HG02763 (cell line): ENCODE data around the gene SNX14.
A peak's percentile ranks its signal among the peaks of the same experiment; 100 is the strongest.
"Not testable (repeated sequence)": the region's sequence is repeated elsewhere in the genome, so short reads cannot be mapped to it uniquely, and the experiment has no call there.

ENCODE experiments used
- ATAC-seq: cut with Tn5 transposase; IDR thresholded peaks from one replicate; pipeline ENCODE4 v1.9.1; 2021; ENCODE audit warnings: mild to moderate bottlenecking, moderate library complexity; ENCODE audit not compliant: unreplicated experiment

SNX14 gene, protein sequence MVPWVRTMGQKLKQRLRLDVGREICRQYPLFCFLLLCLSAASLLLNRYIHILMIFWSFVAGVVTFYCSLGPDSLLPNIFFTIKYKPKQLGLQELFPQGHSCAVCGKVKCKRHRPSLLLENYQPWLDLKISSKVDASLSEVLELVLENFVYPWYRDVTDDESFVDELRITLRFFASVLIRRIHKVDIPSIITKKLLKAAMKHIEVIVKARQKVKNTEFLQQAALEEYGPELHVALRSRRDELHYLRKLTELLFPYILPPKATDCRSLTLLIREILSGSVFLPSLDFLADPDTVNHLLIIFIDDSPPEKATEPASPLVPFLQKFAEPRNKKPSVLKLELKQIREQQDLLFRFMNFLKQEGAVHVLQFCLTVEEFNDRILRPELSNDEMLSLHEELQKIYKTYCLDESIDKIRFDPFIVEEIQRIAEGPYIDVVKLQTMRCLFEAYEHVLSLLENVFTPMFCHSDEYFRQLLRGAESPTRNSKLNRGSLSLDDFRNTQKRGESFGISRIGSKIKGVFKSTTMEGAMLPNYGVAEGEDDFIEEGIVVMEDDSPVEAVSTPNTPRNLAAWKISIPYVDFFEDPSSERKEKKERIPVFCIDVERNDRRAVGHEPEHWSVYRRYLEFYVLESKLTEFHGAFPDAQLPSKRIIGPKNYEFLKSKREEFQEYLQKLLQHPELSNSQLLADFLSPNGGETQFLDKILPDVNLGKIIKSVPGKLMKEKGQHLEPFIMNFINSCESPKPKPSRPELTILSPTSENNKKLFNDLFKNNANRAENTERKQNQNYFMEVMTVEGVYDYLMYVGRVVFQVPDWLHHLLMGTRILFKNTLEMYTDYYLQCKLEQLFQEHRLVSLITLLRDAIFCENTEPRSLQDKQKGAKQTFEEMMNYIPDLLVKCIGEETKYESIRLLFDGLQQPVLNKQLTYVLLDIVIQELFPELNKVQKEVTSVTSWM

GRCh38 chr6:85593438-85594196, at the start of gene SNX14:
Gene SNX14, minus strand, starts transcription at chr6:85593858. Its CDS starts 140 bp downstream, at chr6:85593718.
- ATAC-seq: peak; percentile 91

GRCh38 chr6:85642774-85643536, 49.3 kb upstream of the SNX14 start, which contains the start of gene SYNCRIP:
Gene SYNCRIP, minus strand, starts transcription at chr6:85642886. Its CDS starts 1,447 bp downstream, at chr6:85641439.
- peak; percentile 74 for ATAC-seq

GRCh38 chr6:85641897-85642773, 48.5 kb upstream of the SNX14 start:
- ATAC-seq: no peak

DNA sequence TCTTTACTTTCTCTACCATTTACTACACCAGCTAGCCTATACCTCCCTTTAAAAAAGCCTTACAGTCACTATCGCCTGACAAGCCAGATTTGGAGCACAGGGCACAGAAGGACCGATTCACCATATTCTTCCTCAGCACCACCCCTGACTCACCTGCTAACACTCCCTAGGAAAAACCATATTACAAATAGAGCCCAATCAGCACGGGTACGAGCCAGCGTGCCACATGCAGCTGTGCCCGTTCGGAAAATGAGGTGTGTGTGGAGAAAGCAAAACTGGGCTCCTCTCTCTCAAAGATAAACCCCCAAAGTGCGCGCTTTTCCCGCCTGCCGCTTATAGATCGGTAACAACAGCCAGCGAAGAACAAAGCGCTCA, 47.9 kb upstream of the SNX14 start:
- ATAC-seq: no peak

DNA sequence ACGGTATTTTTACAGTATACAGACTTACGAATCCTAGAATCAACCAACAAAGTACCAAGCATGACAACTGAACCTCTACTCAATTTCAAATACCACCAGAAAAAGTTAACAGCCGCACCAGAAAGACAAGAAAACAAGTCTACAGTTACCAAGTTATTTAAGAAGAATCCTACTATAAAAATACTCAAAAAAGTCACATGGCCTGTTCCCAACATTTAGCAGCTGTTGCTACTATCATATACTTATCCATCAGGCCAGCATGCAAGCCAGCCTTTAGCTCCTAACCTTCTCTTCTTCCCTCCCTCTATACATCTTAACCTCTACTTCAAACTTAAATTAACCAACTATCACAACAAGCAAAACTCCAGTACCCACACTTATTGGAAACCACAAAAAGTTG, 47.2 kb upstream of the SNX14 start:
- no peak for ATAC-seq

- ATAC-seq: no peak
Observed at GRCh38 chr6:85637579-85637978, 43.9 kb upstream of the SNX14 start.

GRCh38 chr6:85632164-85632942, 38.7 kb upstream of the SNX14 start:
- ATAC-seq: no peak

DNA sequence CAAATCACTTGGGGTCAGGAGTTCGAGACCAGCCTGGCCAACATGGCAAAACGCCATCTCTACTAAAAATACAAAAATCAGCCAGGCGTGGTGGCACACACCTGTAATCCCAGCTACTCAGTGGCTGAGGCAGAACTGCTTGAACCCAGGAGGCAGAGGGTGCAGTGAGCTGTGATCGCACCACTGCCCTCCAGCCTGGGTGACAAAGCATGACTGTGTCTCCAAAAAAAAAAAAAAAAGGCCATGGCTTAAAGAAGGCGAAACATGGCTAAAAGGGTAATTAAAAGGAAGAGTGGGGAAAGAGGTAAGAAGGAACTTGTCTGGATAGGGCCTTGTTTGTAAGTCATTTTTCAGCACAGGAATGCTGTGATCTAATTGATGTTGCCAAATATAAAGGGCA, 37.5 kb upstream of the SNX14 start:
- ATAC-seq: not testable (repeated sequence)

- ATAC-seq: no peak
Observed at GRCh38 chr6:85628353-85628752, 34.7 kb upstream of the SNX14 start.

GRCh38 chr6:85620308-85620707, 26.6 kb upstream of the SNX14 start:
- no peak for ATAC-seq

GRCh38 chr6:85614780-85615179, 21.1 kb upstream of the SNX14 start:
- ATAC-seq: no peak

DNA sequence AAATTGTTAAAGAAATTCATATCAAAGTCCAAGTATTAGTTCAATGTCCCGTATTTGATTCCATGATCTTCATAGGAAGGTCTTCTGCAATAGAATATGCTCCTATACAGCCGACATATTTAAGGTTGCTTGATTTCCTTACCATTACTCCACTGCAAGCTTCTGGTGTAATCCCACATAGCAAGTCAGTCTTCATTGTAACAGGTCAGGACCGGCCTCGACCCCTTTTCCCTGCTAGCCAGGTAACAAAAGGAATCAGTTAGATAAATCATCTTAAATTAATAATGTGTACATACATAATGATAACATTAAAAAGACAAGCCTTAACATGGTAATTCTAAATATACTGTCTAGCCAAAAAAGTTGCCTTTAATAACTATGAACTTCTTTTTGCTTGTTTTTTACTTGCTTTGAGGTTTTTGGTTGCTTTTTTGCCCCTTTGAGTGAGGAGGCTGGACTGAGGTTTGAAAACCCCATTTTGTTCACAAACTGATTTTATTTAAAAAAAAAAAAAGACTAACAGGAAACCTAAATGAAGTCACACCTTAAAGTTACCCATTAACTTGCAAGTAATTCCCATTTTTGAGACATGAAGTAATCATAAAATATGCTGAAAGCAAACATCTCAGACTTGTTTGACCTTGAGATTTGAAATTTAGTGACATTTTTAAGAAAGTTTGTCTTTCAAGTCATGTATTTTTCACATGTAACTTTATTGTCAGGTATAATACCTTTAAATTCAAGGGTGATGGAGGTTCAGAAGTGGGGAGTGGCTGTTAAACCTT, 19.2 kb upstream of the SNX14 start:
- no peak for ATAC-seq

- no peak for ATAC-seq
Observed at GRCh38 chr6:85610182-85610895, 16.7 kb upstream of the SNX14 start.

- ATAC-seq: no peak
Observed at GRCh38 chr6:85602100-85602499, 8.4 kb upstream of the SNX14 start.

DNA sequence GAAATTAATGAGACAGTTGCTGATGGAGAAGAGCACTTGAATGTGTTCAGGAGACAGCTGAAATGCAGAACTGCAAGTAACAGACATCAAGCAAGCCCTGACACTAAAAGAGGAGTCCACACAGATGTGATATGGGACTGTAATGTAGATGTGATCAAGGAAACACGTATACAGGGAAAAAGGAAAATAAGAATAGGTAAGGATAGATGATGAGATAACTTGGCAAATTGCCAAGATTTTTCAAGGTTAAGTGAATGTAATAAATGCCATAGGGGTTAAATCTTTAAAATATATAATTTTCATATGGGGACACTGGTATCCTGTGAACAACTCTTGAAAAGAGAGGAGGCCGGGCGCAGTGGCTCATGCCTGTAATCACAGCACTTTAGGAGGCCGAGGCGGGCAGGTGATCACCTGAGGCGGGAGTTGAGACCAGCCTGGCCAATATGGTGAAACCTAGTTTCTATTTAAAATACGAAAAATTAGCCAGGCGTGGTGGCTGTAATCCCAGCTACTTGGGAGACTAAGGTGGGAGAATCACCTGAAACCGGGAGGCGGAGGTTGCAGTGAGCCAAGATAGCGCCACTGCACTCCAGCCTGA, 7.2 kb upstream of the SNX14 start:
- no peak for ATAC-seq

GRCh38 chr6:85594197-85594930, 706 bp upstream of the SNX14 start:
- ATAC-seq: peak; percentile 1
